Right cardiac atrium (tissue), 5 donors: ENCODE results near the gene MOGAT3. TPM values are rescaled to one million over a fixed set of nuclear protein-coding genes. Genes with fewer than 3 reads are reported as not detected.

Experiments used
- ATAC-seq, 2 donors: fragments of 200-7000 bp; cut with Tn5 transposase; one replicate each; pipeline versions ENCODE4 v1.8.0 to v1.9.1; 2020; ENCODE audit warnings: moderate library complexity in 2 of 2, mild to moderate bottlenecking in 1 of 2
- DNase-seq, 3 donors: peaks; one replicate each; pipeline ENCODE4 v3.0.0-alpha.2; 2020
- H3K27ac ChIP-seq: one replicate; pipeline ENCODE4 v1.5.1; 2013; ENCODE audit warnings: mild to moderate bottlenecking, low read length, control low read depth, moderate library complexity
- H3K27me3 ChIP-seq: one replicate; pipeline ENCODE4 v1.6.1; 2013; ENCODE audit not compliant: control insufficient read depth, insufficient read depth
- H3K4me1 ChIP-seq: one replicate; pipeline ENCODE4 v1.6.1; 2013; ENCODE audit warnings: low read length; ENCODE audit not compliant: control insufficient read depth, insufficient read depth
- H3K4me3 ChIP-seq: one replicate; pipeline ENCODE4 v1.5.1; 2013; ENCODE audit warnings: low read length, control low read depth
- H3K9me3 ChIP-seq: one replicate; pipeline ENCODE4 v1.6.1; 2013; ENCODE audit warnings: low read length; ENCODE audit not compliant: control insufficient read depth
- WGBS: extraction: QIAGEN DNeasy Blood & Tissue Kit; methylation state at CpG from one replicate; pipeline ENCODE4 v1.1.7; 2013; 5-methylcytosine and 5-hydroxymethylcytosine counted together
- intact Hi-C, 4 donors: fragments of 100-400 bp; cut with DNase I; formaldehyde crosslinking; loops; one replicate each; pipeline versions ENCODE4 v1.11.0 to v1.14.0; 2022 to 2023
- polyA plus RNA-seq: library from polyadenylated mRNA; stranded (reverse); fragments of 200-250 nt; gene quantifications from one replicate; pipeline ENCODE4 v1.2.3, GENCODE V29; 2013
- total RNA-seq, 4 donors: library from RNA; stranded (reverse); fragmentation: NEBNext Ultra II Directional; extraction: Animal tissue kit (Norgen Biotek cat#: 25700); gene quantifications; one replicate each; pipeline ENCODE4 v1.2.1, GENCODE V29; 2021
- donor health status: healthy with polysubstance abuse.
- donor health status: DM: no; HTN: yes; CAD: no.
- donor health status: DM: no; HTN: no; CAD: no.
- donor health status: DM: no; HTN: yes; CAD: no; lungs with severe emphysema.
- donor health status: DM: yes; HTN: yes; CAD: no.

Gene MOGAT3
- total and polyA plus RNA-seq, 5 donors, result not detected

GRCh38 chr7:101231644-101232043 lies 30.8 kb upstream of the MOGAT3 start:
- DNase-seq (peak in 1 of 3 donors; percentile 17), ATAC-seq (no peak)
- no peaks in the 10 kb centered on the region for H3K4me1 ChIP-seq
- no peak overlapping the region for H3K27ac ChIP-seq
- WGBS, result 50% methylated on average over 7 of the region's 7 CpGs
- H3K27me3 ChIP-seq, result no peaks in the 10 kb centered on the region
- no peaks in the 10 kb centered on the region for H3K9me3 ChIP-seq
- intact Hi-C loops, result no loop called here
- H3K4me3 ChIP-seq, result no peak overlapping the region

GRCh38 chr7:101226721-101227120 lies 25.9 kb upstream of the MOGAT3 start:
- Histone ChIP-seq H3K27ac (no peak overlapping the region), H3K4me1 (no peaks in the 10 kb centered on the region), H3K4me3 (no peak overlapping the region), H3K27me3 (no peaks in the 10 kb centered on the region), H3K9me3 (no peaks in the 10 kb centered on the region)
- DNase-seq, result no peak
- no peak for ATAC-seq
- intact Hi-C loops, result no loop called here
- 89% methylated on average over 9 of the region's 9 CpGs for WGBS

GRCh38 chr7:101225650-101226049 lies 24.8 kb upstream of the MOGAT3 start:
- intact Hi-C loops, result no loop called here
- Histone ChIP-seq H3K27ac (no peak overlapping the region), H3K9me3 (no peaks in the 10 kb centered on the region), H3K27me3 (no peaks in the 10 kb centered on the region), H3K4me3 (no peak overlapping the region), H3K4me1 (no peaks in the 10 kb centered on the region)
- ATAC-seq (no peak), DNase-seq (no peak)
- 95% methylated on average over 6 of the region's 6 CpGs for WGBS

DNA sequence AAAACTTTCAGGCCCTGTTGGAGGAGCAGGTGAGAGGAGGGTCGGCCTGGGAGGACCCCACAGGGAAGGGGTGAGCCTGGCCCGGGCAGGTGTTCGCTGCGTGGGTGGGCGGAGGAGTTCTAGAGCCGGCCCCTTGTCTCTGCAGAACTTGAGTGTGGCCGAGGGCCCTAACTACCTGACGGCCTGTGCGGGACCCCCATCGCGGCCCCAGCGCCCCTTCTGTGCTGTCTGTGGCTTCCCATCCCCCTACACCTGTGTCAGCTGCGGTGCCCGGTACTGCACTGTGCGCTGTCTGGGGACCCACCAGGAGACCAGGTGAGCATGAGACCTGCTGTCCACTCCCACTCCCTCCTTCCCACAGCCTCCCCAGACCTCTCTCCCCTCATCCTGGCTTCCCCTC lies 22.7 kb upstream of the MOGAT3 start:
- Histone ChIP-seq H3K4me1 (peaks cover 2% of the 10 kb centered on the region), H3K4me3 (no peak overlapping the region), H3K9me3 (no peaks in the 10 kb centered on the region), H3K27me3 (no peaks in the 10 kb centered on the region), H3K27ac (no peak overlapping the region)
- ATAC-seq, result peak in 1 of 2 donors; percentile 30
- WGBS, result 96% methylated on average over 15 of the region's 15 CpGs
- peak in 1 of 3 donors; percentile 45 for DNase-seq
- intact Hi-C loops, result no loop called here

- DNase-seq (peak in 1 of 3 donors; percentile 51), ATAC-seq (no peak)
- Histone ChIP-seq H3K4me1 (peaks cover 2% of the 10 kb centered on the region), H3K9me3 (no peaks in the 10 kb centered on the region), H3K27me3 (no peaks in the 10 kb centered on the region), H3K4me3 (no peak overlapping the region), H3K27ac (no peak overlapping the region)
- 82% methylated on average over 27 of the region's 27 CpGs for WGBS
- intact Hi-C loops, result no loop called here
These were observed 21.5 kb upstream of the MOGAT3 start for GRCh38 chr7:101222275-101222830.

DNA sequence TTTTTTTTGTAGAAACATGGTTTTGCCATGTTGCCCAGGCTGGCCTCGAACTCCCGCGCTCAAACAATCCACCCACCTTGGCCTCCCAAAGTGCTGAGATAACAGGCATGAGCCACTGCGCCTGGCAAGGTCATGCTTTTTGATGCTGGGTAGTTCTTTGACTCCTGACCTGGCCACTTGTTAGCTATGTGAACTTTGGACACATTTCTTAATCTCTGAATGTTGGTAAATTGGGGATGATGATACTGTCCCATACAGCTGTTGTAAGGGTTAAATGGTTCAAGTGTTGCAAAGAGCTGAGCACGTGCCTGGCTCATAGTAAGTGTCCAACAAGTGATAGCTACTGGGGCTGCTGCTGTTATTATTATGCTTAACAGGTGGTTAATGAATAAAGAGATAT lies 19.5 kb upstream of the MOGAT3 start:
- DNase-seq, result no peak
- intact Hi-C loops, result no loop called here
- ATAC-seq, result no peak
- H3K27ac ChIP-seq, result no peak overlapping the region
- no peak overlapping the region for H3K4me3 ChIP-seq
- H3K9me3 ChIP-seq, result no peaks in the 10 kb centered on the region
- no peaks in the 10 kb centered on the region for H3K27me3 ChIP-seq
- 78% methylated on average over 5 of the region's 5 CpGs for WGBS
- H3K4me1 ChIP-seq, result peaks cover 2% of the 10 kb centered on the region

- peaks cover 2% of the 10 kb centered on the region for H3K4me1 ChIP-seq
These were observed 17.6 kb upstream of the MOGAT3 start for GRCh38 chr7:101218236-101219125.

DNA sequence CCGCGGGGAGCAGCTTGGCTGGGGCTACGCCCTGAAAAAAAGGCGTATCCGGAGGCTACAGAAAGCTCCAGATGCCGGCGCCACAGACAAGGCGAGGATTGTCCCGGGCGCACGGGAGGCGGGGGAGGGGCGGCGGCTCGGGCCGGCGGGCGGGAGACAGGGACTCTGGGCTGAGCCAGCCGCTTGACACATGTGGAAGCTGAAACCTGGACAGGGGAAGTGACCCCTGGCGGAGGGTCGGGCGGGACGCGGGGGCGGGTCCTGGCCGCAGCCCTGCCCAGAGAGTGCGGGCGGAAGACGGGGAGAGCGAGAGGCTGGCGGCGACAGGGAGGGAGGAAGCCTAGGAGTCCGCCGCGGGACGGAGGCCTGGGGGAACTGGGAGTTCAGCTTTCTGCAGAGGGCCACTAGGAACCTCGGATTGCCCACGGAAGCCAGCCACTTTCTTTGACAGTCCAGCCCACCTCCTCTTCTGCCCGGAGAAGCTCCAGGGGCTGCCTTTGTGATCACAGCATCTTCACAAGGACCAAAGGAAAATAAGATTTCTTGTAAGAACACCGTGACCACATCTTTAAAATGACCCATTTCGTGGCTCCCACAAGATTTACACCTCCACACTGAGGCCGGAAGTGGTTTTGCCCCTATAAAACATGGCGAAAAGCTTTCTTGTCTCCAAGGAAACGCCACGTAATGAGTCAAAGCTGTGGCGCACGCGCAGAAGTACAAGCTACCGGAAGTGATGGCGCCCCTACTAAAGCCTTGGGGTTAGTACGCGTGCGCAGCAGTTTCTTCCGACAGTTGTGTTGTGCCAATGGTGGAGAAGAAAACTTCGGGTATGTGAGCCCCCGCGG lies 16.8 kb upstream of the MOGAT3 start, which contains the start of the genes PLOD3 and ZNHIT1:
PLOD3 (minus strand) TSS at position 194 of the 848 bp plus-strand sequence. CDS start 307 bp downstream, outside the sequence.
ZNHIT1 (plus strand) TSS at position 778 of the 848 bp plus-strand sequence; CDS start at position 809, 31 bp downstream.
- Histone ChIP-seq H3K4me1 (peaks cover 2% of the 10 kb centered on the region), H3K27me3 (no peaks in the 10 kb centered on the region), H3K27ac (peak within 1 kb of the TSS; percentile 86), H3K9me3 (no peaks in the 10 kb centered on the region), H3K4me3 (peak within 1 kb of the TSS; percentile 76)
- DNase-seq (peak; percentile 97 to 99 (median 98)), ATAC-seq (peak; percentile 95 to 96)
- WGBS, result under 1% methylated on average over 57 of the region's 57 CpGs
- intact Hi-C loops, result loop anchor here in 1 of 4 donors (5.0 kb wide), 1 partner anchor 35 kb away; no protein-coding TSS in a partner anchor

More at GRCh38 chr7:101218236-101219125, 17.6 kb upstream of the MOGAT3 start:
- Histone ChIP-seq H3K9me3 (no peaks in the 10 kb centered on the region), H3K27me3 (no peaks in the 10 kb centered on the region), H3K4me3 (peak overlapping the region; percentile 76), H3K27ac (peak overlapping the region; percentile 48)
- intact Hi-C loops, result loop anchor here in 1 of 4 donors (5.0 kb wide), 1 partner anchor 34 kb away; no protein-coding TSS in a partner anchor
- whole genome bisulfite sequencing, result 9% methylated on average over 26 of the region's 26 CpGs
- ATAC-seq, result no peak
- peak in 1 of 3 donors; percentile 34 for DNase-seq

- peak overlapping the region; percentile 76 for H3K4me3 ChIP-seq
- ATAC-seq (peak; percentile 1 to 7), DNase-seq (peak in 2 of 3 donors; percentile 39 to 68)
- intact Hi-C loops, result loop anchor here in 1 of 4 donors (5.0 kb wide), 1 partner anchor 35 kb away; no protein-coding TSS in a partner anchor
- WGBS, result under 1% methylated on average over 34 of the region's 34 CpGs
- H3K27ac ChIP-seq, result peak overlapping the region; percentile 26
- no peaks in the 10 kb centered on the region for H3K27me3 ChIP-seq
- H3K9me3 ChIP-seq, result no peaks in the 10 kb centered on the region
- peaks cover 2% of the 10 kb centered on the region for H3K4me1 ChIP-seq
These were observed 16.1 kb upstream of the MOGAT3 start for GRCh38 chr7:101216860-101217387.
